ENCODE data around the gene PREP.

DNA sequence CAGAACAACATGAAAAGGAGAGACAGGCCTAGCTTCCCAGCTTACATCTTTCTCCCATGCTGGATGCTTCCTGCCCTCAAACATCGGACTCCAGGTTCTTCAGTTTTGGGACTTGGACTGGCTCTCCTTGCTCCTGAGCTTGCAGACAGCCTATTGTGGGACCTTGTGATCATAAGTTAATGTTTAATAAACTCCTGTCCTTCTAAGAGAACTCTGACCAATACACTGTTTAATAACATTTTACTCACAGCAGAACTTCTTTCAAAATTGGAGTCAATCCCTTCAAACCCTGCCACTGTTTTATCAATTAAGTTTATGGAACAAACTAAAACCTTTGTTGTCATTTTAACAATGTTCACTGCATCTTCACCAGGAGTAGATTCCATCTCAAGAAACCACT lies 111.4 kb downstream of the PREP start:
- TF ChIP-seq, protein P1, sequence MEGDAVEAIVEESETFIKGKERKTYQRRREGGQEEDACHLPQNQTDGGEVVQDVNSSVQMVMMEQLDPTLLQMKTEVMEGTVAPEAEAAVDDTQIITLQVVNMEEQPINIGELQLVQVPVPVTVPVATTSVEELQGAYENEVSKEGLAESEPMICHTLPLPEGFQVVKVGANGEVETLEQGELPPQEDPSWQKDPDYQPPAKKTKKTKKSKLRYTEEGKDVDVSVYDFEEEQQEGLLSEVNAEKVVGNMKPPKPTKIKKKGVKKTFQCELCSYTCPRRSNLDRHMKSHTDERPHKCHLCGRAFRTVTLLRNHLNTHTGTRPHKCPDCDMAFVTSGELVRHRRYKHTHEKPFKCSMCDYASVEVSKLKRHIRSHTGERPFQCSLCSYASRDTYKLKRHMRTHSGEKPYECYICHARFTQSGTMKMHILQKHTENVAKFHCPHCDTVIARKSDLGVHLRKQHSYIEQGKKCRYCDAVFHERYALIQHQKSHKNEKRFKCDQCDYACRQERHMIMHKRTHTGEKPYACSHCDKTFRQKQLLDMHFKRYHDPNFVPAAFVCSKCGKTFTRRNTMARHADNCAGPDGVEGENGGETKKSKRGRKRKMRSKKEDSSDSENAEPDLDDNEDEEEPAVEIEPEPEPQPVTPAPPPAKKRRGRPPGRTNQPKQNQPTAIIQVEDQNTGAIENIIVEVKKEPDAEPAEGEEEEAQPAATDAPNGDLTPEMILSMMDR (IDR thresholded peaks at IDR 0.05; ENCODE audit: insufficient read depth, low read depth, low read length): no peak
- TF ChIP-seq EZH2 (IDR thresholded peaks at IDR 0.05; ENCODE audit: insufficient read depth, low read length): no peak

Data from astrocyte (in vitro differentiated cells and primary cell).